Thyroid gland (tissue), 4 donors: ENCODE results near the gene DNAH1. TPM values are rescaled to one million over a fixed set of nuclear protein-coding genes. Genes with fewer than 3 reads are reported as not detected.

Experiments
- DNase-seq, 2 donors: peaks; one replicate each; pipeline ENCODE4 v3.0.0-alpha.2; 2019
- H3K27ac ChIP-seq, 3 donors: fragments of 200-600 bp; sonication (generic); 1 replicate in 2 of 3; 2 replicates in 1 of 3; pipeline ENCODE4 v1.5.1; 2016 to 2019; ENCODE audit warnings: mild to moderate bottlenecking in 1 of 3, moderate library complexity in 1 of 3
- H3K27me3 ChIP-seq: fragments of 200-600 bp; sonication (generic); one replicate; pipeline ENCODE4 v1.5.1; 2019
- H3K36me3 ChIP-seq, 2 donors: fragments of 200-600 bp; sonication (generic); one replicate each; pipeline ENCODE4 v1.5.1; 2016 to 2019
- H3K4me1 ChIP-seq, 2 donors: fragments of 200-600 bp; sonication (generic); one replicate each; pipeline ENCODE4 v1.5.1; 2017 to 2019
- H3K4me3 ChIP-seq, 3 donors: fragments of 200-600 bp; sonication (generic); replicated peaks in 1 of 3; 1 replicate in 2 of 3; 2 replicates in 1 of 3; pipeline ENCODE4 v1.5.1; 2016; ENCODE audit warnings: mild to moderate bottlenecking in 1 of 3
- H3K9me3 ChIP-seq: fragments of 200-600 bp; sonication (generic); one replicate; pipeline ENCODE4 v1.5.1; 2017
- POLR2A ChIP-seq, 2 donors: fragments of 450-650 bp; IDR thresholded peaks; one replicate each; pipeline ENCODE4 v1.6.1; 2017; ENCODE audit warnings: antibody characterized with exemption in 2 of 2, mild to moderate bottlenecking in 2 of 2, moderate library complexity in 1 of 2
- WGBS, 2 donors: methylation state at CpG; one replicate each; pipeline ENCODE4 v1.1.5; 2017; 5-methylcytosine and 5-hydroxymethylcytosine counted together
- intact Hi-C: fragments of 100-400 bp; cut with DNase I; formaldehyde crosslinking; loops from one replicate; pipeline ENCODE4 v1.15.1; 2023
- total RNA-seq, 4 donors: library from RNA; depleted of rRNA; stranded (reverse); fragments of >200 nt; gene quantifications; one replicate each; pipeline ENCODE4 v1.2.3, GENCODE V29; 2016
- TF ChIP-seq, protein P1 (sequence below), 6 experiments: fragments of 200-600 bp in 3 of 6; fragments of 450-650 bp in 3 of 6; sonication (generic) in 3 of 6; IDR thresholded peaks; one replicate each; pipeline ENCODE4 v1.5.1; 2016 to 2019; ENCODE audit warnings: antibody characterized with exemption in 6 of 6, mild to moderate bottlenecking in 2 of 6, inconsistent platforms in 1 of 6, moderate library complexity in 1 of 6

The DNAH1 gene
- total RNA-seq, 4 donors from 2014 or later, result 4.6 to 14.2 (median 7.5) TPM

DNA sequence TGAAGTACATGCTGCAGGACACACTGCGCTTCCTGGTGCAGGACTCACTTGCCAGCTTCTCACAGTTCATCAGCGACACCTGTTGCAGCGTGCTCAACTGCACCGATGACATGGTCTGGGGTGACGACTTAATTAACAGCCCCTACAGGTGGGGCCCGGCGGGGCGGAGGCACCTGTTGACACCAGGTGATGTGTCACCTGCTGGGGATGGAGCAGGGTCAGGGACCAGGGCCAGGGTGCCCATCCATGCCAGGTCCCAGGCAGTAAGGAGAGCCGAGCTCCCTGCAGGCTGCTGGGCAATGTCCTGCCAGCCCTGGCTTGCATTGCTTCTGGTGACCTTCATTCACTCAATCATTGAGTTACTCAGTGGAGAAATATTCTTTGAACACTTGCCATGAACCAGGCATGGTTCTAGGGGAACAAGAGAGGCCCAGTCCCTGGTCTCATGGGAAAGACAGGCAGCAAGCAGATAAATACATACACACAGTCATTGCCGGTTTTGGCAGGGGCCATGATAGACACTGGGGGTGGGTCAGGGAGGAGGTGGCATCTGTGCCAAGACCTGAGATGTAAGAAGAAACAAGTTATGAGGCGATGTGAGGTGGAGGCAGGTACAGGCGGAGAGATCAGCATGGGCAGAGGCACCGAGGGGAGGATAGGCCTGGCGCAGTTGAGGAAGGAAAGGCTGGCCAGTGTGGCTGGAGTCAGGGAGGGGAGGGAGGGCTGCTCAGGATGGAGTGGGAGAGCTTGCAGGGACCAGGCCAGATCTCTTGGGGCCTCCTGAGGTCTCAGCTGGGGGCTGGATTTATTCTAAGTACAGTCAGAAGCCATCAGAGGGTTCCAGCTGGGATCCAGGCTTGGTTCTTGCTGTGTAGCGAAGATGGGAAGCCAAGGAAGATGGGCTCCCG, 30.8 kb downstream of the DNAH1 start:
- 93 to 94% methylated on average over 13 to 16 of the region's 16 CpGs for WGBS, 2 donors
- TF ChIP-seq, protein P1, sequence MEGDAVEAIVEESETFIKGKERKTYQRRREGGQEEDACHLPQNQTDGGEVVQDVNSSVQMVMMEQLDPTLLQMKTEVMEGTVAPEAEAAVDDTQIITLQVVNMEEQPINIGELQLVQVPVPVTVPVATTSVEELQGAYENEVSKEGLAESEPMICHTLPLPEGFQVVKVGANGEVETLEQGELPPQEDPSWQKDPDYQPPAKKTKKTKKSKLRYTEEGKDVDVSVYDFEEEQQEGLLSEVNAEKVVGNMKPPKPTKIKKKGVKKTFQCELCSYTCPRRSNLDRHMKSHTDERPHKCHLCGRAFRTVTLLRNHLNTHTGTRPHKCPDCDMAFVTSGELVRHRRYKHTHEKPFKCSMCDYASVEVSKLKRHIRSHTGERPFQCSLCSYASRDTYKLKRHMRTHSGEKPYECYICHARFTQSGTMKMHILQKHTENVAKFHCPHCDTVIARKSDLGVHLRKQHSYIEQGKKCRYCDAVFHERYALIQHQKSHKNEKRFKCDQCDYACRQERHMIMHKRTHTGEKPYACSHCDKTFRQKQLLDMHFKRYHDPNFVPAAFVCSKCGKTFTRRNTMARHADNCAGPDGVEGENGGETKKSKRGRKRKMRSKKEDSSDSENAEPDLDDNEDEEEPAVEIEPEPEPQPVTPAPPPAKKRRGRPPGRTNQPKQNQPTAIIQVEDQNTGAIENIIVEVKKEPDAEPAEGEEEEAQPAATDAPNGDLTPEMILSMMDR (IDR thresholded peaks at IDR 0.05), result no peak
- TF ChIP-seq POLR2A (IDR thresholded peaks at IDR 0.05), result no peak
- intact Hi-C loops, result no loop called here
- DNase-seq, result no peak
- Histone ChIP-seq H3K9me3 (no peaks in the 10 kb centered on the region), H3K36me3 (no peaks in the 10 kb centered on the region), H3K27me3 (no peaks in the 10 kb centered on the region), H3K4me1 (peaks cover 0 to 9% of the 10 kb centered on the region in 2 donors), H3K4me3 (no peak overlapping the region), H3K27ac (no peak overlapping the region)

DNA sequence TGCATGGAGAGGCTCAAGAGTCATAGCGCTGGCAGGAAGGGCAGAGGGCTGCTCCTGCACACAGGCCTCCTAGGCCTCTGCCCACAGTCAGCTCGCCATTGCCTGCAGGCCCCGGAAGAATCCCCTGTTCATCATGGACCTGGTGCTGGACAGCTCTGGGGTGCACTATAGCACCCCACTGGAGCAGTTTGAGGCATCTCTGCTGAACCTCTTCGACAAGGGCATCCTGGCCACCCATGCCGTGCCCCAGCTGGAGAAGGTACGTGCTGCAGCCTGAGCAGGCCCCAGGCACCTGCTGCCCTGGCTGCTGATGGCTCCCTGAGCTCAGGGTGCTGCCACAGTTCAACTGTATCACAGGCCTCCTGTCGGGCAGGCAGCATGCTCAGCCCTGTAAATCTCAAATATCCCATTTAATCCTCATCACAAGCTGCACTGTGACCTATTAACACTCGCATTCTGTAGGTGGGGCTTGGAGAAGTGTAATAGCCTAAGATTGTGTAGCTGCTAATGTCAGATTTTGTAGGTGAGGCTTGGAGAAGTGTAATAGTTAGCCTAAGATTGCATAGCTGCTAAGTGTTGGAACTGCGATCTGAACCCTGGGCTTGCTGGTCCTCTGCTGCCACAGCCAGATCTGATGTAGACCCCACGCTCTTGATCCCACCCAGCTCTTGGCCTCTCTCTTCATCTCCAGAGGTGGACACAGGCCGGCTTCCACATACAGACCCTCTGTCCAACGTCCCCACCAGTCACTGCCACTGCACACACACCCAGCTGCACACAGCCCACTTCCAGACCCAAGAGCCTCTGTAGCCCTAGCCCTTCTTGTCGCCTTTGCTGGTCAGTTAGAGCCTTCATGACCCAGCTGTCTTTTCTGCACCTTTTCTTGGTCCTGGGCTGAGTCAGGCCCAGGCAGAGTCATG, 31.9 kb downstream of the DNAH1 start:
- Histone ChIP-seq H3K27ac (no peak overlapping the region), H3K36me3 (no peaks in the 10 kb centered on the region), H3K4me3 (no peak overlapping the region), H3K27me3 (no peaks in the 10 kb centered on the region), H3K9me3 (no peaks in the 10 kb centered on the region), H3K4me1 (peaks cover 0 to 9% of the 10 kb centered on the region in 2 donors)
- no peak for DNase-seq
- TF ChIP-seq, protein P1 (IDR thresholded peaks at IDR 0.05), result no peak
- TF ChIP-seq POLR2A (IDR thresholded peaks at IDR 0.05), result no peak
- 89 to 90% methylated on average over 7 to 8 of the region's 13 CpGs for WGBS, 2 donors
- intact Hi-C loops, result no loop called here

DNA sequence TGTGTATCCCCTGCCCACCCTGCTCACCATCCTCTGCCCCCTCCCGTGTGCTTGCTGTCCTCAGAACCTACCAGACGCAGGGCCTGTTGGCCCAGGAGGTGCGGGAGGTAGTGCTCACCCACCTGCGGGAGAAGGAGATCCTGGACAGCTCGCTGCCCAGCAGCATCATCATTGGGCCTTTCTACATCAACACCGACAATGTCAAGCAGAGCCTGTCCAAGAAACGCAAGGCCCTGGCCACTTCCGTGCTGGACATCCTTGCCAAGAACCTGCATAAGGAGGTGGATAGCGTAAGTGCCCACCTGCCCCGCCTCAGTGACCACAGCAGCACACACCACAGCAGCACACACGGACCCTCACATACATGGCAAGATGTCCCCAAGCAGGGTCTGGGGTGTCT, 33.0 kb downstream of the DNAH1 start:
- Histone ChIP-seq H3K27ac (no peak overlapping the region), H3K36me3 (no peaks in the 10 kb centered on the region), H3K27me3 (no peaks in the 10 kb centered on the region), H3K4me1 (peaks cover 0 to 9% of the 10 kb centered on the region in 2 donors), H3K4me3 (no peak overlapping the region), H3K9me3 (no peaks in the 10 kb centered on the region)
- TF ChIP-seq POLR2A (IDR thresholded peaks at IDR 0.05), result no peak
- TF ChIP-seq, protein P1 (IDR thresholded peaks at IDR 0.05), result no peak
- intact Hi-C loops, result no loop called here
- 86 to 93% methylated on average over 7 to 11 of the region's 11 CpGs for WGBS, 2 donors
- DNase-seq, result no peak

DNA sequence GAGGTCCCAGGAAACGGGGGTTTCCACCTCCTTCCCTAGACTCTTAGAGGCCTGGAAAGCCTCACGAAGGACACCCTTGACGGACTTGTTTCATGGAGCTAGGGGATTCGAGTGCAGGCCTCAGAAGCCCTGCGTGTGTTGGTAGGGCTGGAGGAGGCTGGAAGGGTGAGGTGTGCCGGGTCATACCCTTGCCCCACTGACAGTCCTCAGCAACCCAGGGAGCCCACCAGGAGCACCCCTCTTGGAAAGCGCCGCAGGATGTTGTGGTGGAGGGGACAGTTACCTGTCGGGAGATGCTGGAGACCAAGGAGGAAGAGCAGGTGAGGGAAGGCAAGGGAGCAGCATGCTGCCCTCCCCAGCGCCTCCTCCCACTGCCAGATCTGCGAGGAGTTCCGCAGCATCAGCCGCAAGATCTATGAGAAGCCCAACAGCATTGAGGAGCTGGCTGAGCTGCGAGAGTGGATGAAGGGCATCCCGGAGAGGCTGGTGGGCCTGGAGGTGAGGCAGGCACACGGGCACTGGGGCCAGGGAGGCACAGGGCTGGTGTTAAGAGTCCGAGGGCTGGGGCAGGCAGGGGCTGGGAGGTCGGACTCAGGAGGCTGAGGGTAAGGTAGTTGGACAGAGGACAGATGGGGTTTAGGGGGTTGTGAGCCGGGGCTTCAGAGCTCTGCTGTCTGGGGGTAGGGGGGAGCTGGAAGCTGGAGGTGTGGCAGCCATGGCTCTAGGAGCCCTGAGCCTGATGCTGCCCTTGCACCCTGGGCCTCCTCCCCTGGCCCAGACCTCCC, 33.7 kb downstream of the DNAH1 start:
- H3K27me3 ChIP-seq, result no peaks in the 10 kb centered on the region
- H3K36me3 ChIP-seq, result no peaks in the 10 kb centered on the region
- TF ChIP-seq, protein P1 (IDR thresholded peaks at IDR 0.05), result no peak
- no peak for TF ChIP-seq POLR2A (IDR thresholded peaks at IDR 0.05)
- WGBS, 2 donors, result 90 to 93% methylated on average over 18 to 19 of the region's 19 CpGs
- intact Hi-C loops, result no loop called here
- peaks cover 0 to 9% of the 10 kb centered on the region in 2 donors for H3K4me1 ChIP-seq
- no peak for DNase-seq
- H3K9me3 ChIP-seq, result no peaks in the 10 kb centered on the region
- no peak overlapping the region for H3K27ac ChIP-seq
- H3K4me3 ChIP-seq, result no peak overlapping the region
